ENCODE data around the gene ELL2. TPM values are rescaled to one million over a fixed set of nuclear protein-coding genes. Genes with fewer than 3 reads are reported as not detected.

ELL2 gene
- total and polyA plus RNA-seq, 7 donors = 16.2 to 59.8 (median 36.9) TPM

- Histone ChIP-seq H3K9me3 (no peaks in the 10 kb centered on the region), H3K36me3 (ENCODE audit: insufficient read depth in 1 of 2, low read depth in 1 of 2) (no peaks in the 10 kb centered on the region), H3K27ac (no peak overlapping the region), H3K27me3 (ENCODE audit: insufficient read depth in 3 of 3, low read length in 2 of 3) (no peaks in the 10 kb centered on the region), H3K4me1 (peaks cover 14% of the 10 kb centered on the region), H3K4me3 (no peak overlapping the region)
- intact Hi-C loops (cut with DNase I) = no loop called here
- ATAC-seq (no peak), DNase-seq (no peak)
- TF ChIP-seq, protein P1, sequence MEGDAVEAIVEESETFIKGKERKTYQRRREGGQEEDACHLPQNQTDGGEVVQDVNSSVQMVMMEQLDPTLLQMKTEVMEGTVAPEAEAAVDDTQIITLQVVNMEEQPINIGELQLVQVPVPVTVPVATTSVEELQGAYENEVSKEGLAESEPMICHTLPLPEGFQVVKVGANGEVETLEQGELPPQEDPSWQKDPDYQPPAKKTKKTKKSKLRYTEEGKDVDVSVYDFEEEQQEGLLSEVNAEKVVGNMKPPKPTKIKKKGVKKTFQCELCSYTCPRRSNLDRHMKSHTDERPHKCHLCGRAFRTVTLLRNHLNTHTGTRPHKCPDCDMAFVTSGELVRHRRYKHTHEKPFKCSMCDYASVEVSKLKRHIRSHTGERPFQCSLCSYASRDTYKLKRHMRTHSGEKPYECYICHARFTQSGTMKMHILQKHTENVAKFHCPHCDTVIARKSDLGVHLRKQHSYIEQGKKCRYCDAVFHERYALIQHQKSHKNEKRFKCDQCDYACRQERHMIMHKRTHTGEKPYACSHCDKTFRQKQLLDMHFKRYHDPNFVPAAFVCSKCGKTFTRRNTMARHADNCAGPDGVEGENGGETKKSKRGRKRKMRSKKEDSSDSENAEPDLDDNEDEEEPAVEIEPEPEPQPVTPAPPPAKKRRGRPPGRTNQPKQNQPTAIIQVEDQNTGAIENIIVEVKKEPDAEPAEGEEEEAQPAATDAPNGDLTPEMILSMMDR (IDR thresholded peaks at IDR 0.05) = no peak
- 33 to 59% (median 48%) methylated on average over 1 of the region's 1 CpG for WGBS, 3 donors
These were observed 27.8 kb upstream of the ELL2 start for GRCh38 chr5:95989283-95990048.

GRCh38 chr5:95988877-95989276, 27.2 kb upstream of the ELL2 start:
- Histone ChIP-seq H3K27me3 (ENCODE audit: insufficient read depth in 3 of 3, low read length in 2 of 3) (no peaks in the 10 kb centered on the region), H3K4me1 (peaks cover 16% of the 10 kb centered on the region), H3K4me3 (no peak overlapping the region), H3K9me3 (no peaks in the 10 kb centered on the region), H3K36me3 (ENCODE audit: insufficient read depth in 1 of 2, low read depth in 1 of 2) (no peaks in the 10 kb centered on the region), H3K27ac (no peak overlapping the region)
- intact Hi-C loops (cut with DNase I) = no loop called here
- no peak for ATAC-seq
- DNase-seq = no peak
- WGBS, 3 donors = 73 to 83% (median 77%) methylated on average over 3 of the region's 3 CpGs
- TF ChIP-seq, protein P1 (IDR thresholded peaks at IDR 0.05) = no peak

GRCh38 chr5:95988094-95988493, 26.4 kb upstream of the ELL2 start:
- Histone ChIP-seq H3K4me1 (peaks cover 18% of the 10 kb centered on the region), H3K4me3 (no peak overlapping the region), H3K36me3 (ENCODE audit: insufficient read depth in 1 of 2, low read depth in 1 of 2) (no peaks in the 10 kb centered on the region), H3K27ac (no peak overlapping the region), H3K27me3 (ENCODE audit: insufficient read depth in 3 of 3, low read length in 2 of 3) (no peaks in the 10 kb centered on the region), H3K9me3 (no peaks in the 10 kb centered on the region)
- no peak for DNase-seq
- 95 to 97% (median 95%) methylated on average over 4 of the region's 4 CpGs for WGBS, 3 donors
- ATAC-seq = no peak
- TF ChIP-seq, protein P1 (IDR thresholded peaks at IDR 0.05) = no peak
- intact Hi-C loops (cut with DNase I) = no loop called here

GRCh38 chr5:95986937-95987520, 25.4 kb upstream of the ELL2 start:
- intact Hi-C loops (cut with DNase I) = no loop called here
- no peak overlapping the region for H3K4me3 ChIP-seq
- no peak overlapping the region for H3K27ac ChIP-seq
- DNase-seq = no peak
- H3K36me3 ChIP-seq (ENCODE audit: insufficient read depth in 1 of 2, low read depth in 1 of 2) = no peaks in the 10 kb centered on the region
- no peak for ATAC-seq
- H3K27me3 ChIP-seq (ENCODE audit: insufficient read depth in 3 of 3, low read length in 2 of 3) = no peaks in the 10 kb centered on the region
- TF ChIP-seq, protein P1 (IDR thresholded peaks at IDR 0.05) = no peak
- H3K9me3 ChIP-seq = no peaks in the 10 kb centered on the region
- 92 to 97% (median 95%) methylated on average over 5 of the region's 5 CpGs for WGBS, 3 donors
- peaks cover 18% of the 10 kb centered on the region for H3K4me1 ChIP-seq

All from psoas muscle (tissue), 8 donors.